ENCODE data around the gene MAGEA10.
"Not testable (repeated sequence)": the region's sequence is repeated elsewhere in the genome, so short reads cannot be mapped to it uniquely, and the experiment has no call there.

MAGEA10 gene

GRCh38 chrX:152151256-152151655, 12.9 kb upstream of the MAGEA10 start:
- Histone ChIP-seq H3K27ac (ENCODE audit: insufficient read depth, low read length, poor library complexity, severe bottlenecking) (no peak overlapping the region), H3K36me3 (ENCODE audit: control insufficient read depth, insufficient read depth, low read length) (no peaks in the 10 kb centered on the region), H3K4me3 (ENCODE audit: insufficient read depth, low read depth, low read length, poor library complexity, severe bottlenecking) (no peak overlapping the region), H3K9me3 (ENCODE audit: control insufficient read depth, low read length) (no peaks in the 10 kb centered on the region), H3K27me3 (replicated peaks; ENCODE audit: control insufficient read depth, insufficient read depth, low read length, poor library complexity, severe bottlenecking) (no peaks in the 10 kb centered on the region), H3K4me1 (ENCODE audit: control insufficient read depth, insufficient read depth, low read length, poor library complexity, severe bottlenecking) (no peaks in the 10 kb centered on the region)
- DNase-seq: no peak

GRCh38 chrX:152149648-152150047, 11.3 kb upstream of the MAGEA10 start:
- Histone ChIP-seq H3K27ac (ENCODE audit: insufficient read depth, low read length, poor library complexity, severe bottlenecking) (no peak overlapping the region), H3K27me3 (replicated peaks; ENCODE audit: control insufficient read depth, insufficient read depth, low read length, poor library complexity, severe bottlenecking) (no peaks in the 10 kb centered on the region), H3K4me3 (ENCODE audit: insufficient read depth, low read depth, low read length, poor library complexity, severe bottlenecking) (no peak overlapping the region), H3K4me1 (ENCODE audit: control insufficient read depth, insufficient read depth, low read length, poor library complexity, severe bottlenecking) (no peaks in the 10 kb centered on the region), H3K36me3 (ENCODE audit: control insufficient read depth, insufficient read depth, low read length) (no peaks in the 10 kb centered on the region), H3K9me3 (ENCODE audit: control insufficient read depth, low read length) (no peaks in the 10 kb centered on the region)
- no peak for DNase-seq

- Histone ChIP-seq H3K36me3 (ENCODE audit: control insufficient read depth, insufficient read depth, low read length) (no peaks in the 10 kb centered on the region), H3K27me3 (replicated peaks; ENCODE audit: control insufficient read depth, insufficient read depth, low read length, poor library complexity, severe bottlenecking) (no peaks in the 10 kb centered on the region), H3K9me3 (ENCODE audit: control insufficient read depth, low read length) (no peaks in the 10 kb centered on the region), H3K4me3 (ENCODE audit: insufficient read depth, low read depth, low read length, poor library complexity, severe bottlenecking) (no peak overlapping the region), H3K27ac (ENCODE audit: insufficient read depth, low read length, poor library complexity, severe bottlenecking) (no peak overlapping the region), H3K4me1 (ENCODE audit: control insufficient read depth, insufficient read depth, low read length, poor library complexity, severe bottlenecking) (no peaks in the 10 kb centered on the region)
- DNase-seq: no peak
These were observed 1.2 kb upstream of the MAGEA10 start for GRCh38 chrX:152139589-152139988.

- Histone ChIP-seq H3K4me1 (ENCODE audit: control insufficient read depth, insufficient read depth, low read length, poor library complexity, severe bottlenecking) (no peaks in the 10 kb centered on the region), H3K27ac (ENCODE audit: insufficient read depth, low read length, poor library complexity, severe bottlenecking) (no peak overlapping the region), H3K36me3 (ENCODE audit: control insufficient read depth, insufficient read depth, low read length) (no peaks in the 10 kb centered on the region), H3K9me3 (ENCODE audit: control insufficient read depth, low read length) (no peaks in the 10 kb centered on the region), H3K27me3 (replicated peaks; ENCODE audit: control insufficient read depth, insufficient read depth, low read length, poor library complexity, severe bottlenecking) (no peaks in the 10 kb centered on the region), H3K4me3 (ENCODE audit: insufficient read depth, low read depth, low read length, poor library complexity, severe bottlenecking) (no peak overlapping the region)
- no peak for DNase-seq
These were observed 498 bp downstream of the MAGEA10 start for GRCh38 chrX:152137771-152138387.

- H3K4me1 ChIP-seq (ENCODE audit: control insufficient read depth, insufficient read depth, low read length, poor library complexity, severe bottlenecking): no peaks in the 10 kb centered on the region
- no peaks in the 10 kb centered on the region for H3K36me3 ChIP-seq (ENCODE audit: control insufficient read depth, insufficient read depth, low read length)
- H3K27me3 ChIP-seq (replicated peaks; ENCODE audit: control insufficient read depth, insufficient read depth, low read length, poor library complexity, severe bottlenecking): no peaks in the 10 kb centered on the region
- H3K9me3 ChIP-seq (ENCODE audit: control insufficient read depth, low read length): no peaks in the 10 kb centered on the region
- H3K27ac ChIP-seq (ENCODE audit: insufficient read depth, low read length, poor library complexity, severe bottlenecking): no peak overlapping the region
- DNase-seq: no peak
- H3K4me3 ChIP-seq (ENCODE audit: insufficient read depth, low read depth, low read length, poor library complexity, severe bottlenecking): no peak overlapping the region
These were observed 2.1 kb downstream of the MAGEA10 start for GRCh38 chrX:152136312-152136711.

- no peaks in the 10 kb centered on the region for H3K27me3 ChIP-seq (replicated peaks; ENCODE audit: control insufficient read depth, insufficient read depth, low read length, poor library complexity, severe bottlenecking)
- no peak for DNase-seq
- H3K27ac ChIP-seq (ENCODE audit: insufficient read depth, low read length, poor library complexity, severe bottlenecking): no peak overlapping the region
- H3K9me3 ChIP-seq (ENCODE audit: control insufficient read depth, low read length): no peaks in the 10 kb centered on the region
- H3K36me3 ChIP-seq (ENCODE audit: control insufficient read depth, insufficient read depth, low read length): no peaks in the 10 kb centered on the region
- H3K4me1 ChIP-seq (ENCODE audit: control insufficient read depth, insufficient read depth, low read length, poor library complexity, severe bottlenecking): no peaks in the 10 kb centered on the region
- H3K4me3 ChIP-seq (ENCODE audit: insufficient read depth, low read depth, low read length, poor library complexity, severe bottlenecking): no peak overlapping the region
These were observed 6.9 kb downstream of the MAGEA10 start for GRCh38 chrX:152131525-152131924.

- not testable (repeated sequence) for DNase-seq; H3K4me3 ChIP-seq (ENCODE audit: insufficient read depth, low read depth, low read length, poor library complexity, severe bottlenecking); H3K36me3 ChIP-seq (ENCODE audit: control insufficient read depth, insufficient read depth, low read length)
These were observed 9.1 kb downstream of the MAGEA10 start for GRCh38 chrX:152129069-152129844.

GRCh38 chrX:152117305-152117704, 21.1 kb downstream of the MAGEA10 start:
- Histone ChIP-seq H3K36me3 (ENCODE audit: control insufficient read depth, insufficient read depth, low read length) (no peaks in the 10 kb centered on the region), H3K9me3 (ENCODE audit: control insufficient read depth, low read length) (no peaks in the 10 kb centered on the region), H3K27ac (ENCODE audit: insufficient read depth, low read length, poor library complexity, severe bottlenecking) (no peak overlapping the region), H3K4me3 (ENCODE audit: insufficient read depth, low read depth, low read length, poor library complexity, severe bottlenecking) (no peak overlapping the region), H3K27me3 (replicated peaks; ENCODE audit: control insufficient read depth, insufficient read depth, low read length, poor library complexity, severe bottlenecking) (no peaks in the 10 kb centered on the region), H3K4me1 (ENCODE audit: control insufficient read depth, insufficient read depth, low read length, poor library complexity, severe bottlenecking) (no peaks in the 10 kb centered on the region)
- DNase-seq: no peak

More at GRCh38 chrX:152129069-152129844, 9.1 kb downstream of the MAGEA10 start:
- not testable (repeated sequence) for H3K27ac ChIP-seq (ENCODE audit: insufficient read depth, low read length, poor library complexity, severe bottlenecking); H3K4me1 ChIP-seq (ENCODE audit: control insufficient read depth, insufficient read depth, low read length, poor library complexity, severe bottlenecking); H3K27me3 ChIP-seq (replicated peaks; ENCODE audit: control insufficient read depth, insufficient read depth, low read length, poor library complexity, severe bottlenecking); H3K9me3 ChIP-seq (ENCODE audit: control insufficient read depth, low read length)

GRCh38 chrX:152108527-152108926, 29.9 kb downstream of the MAGEA10 start:
- no peaks in the 10 kb centered on the region for H3K36me3 ChIP-seq (ENCODE audit: control insufficient read depth, insufficient read depth, low read length)
- H3K27me3 ChIP-seq (replicated peaks; ENCODE audit: control insufficient read depth, insufficient read depth, low read length, poor library complexity, severe bottlenecking): no peaks in the 10 kb centered on the region
- no peak overlapping the region for H3K4me3 ChIP-seq (ENCODE audit: insufficient read depth, low read depth, low read length, poor library complexity, severe bottlenecking)
- no peak overlapping the region for H3K27ac ChIP-seq (ENCODE audit: insufficient read depth, low read length, poor library complexity, severe bottlenecking)
- DNase-seq: no peak
- H3K4me1 ChIP-seq (ENCODE audit: control insufficient read depth, insufficient read depth, low read length, poor library complexity, severe bottlenecking): no peaks in the 10 kb centered on the region
- H3K9me3 ChIP-seq (ENCODE audit: control insufficient read depth, low read length): no peaks in the 10 kb centered on the region

GRCh38 chrX:152103866-152104265, 34.5 kb downstream of the MAGEA10 start:
- Histone ChIP-seq H3K4me1 (ENCODE audit: control insufficient read depth, insufficient read depth, low read length, poor library complexity, severe bottlenecking) (no peaks in the 10 kb centered on the region), H3K9me3 (ENCODE audit: control insufficient read depth, low read length) (no peaks in the 10 kb centered on the region), H3K27ac (ENCODE audit: insufficient read depth, low read length, poor library complexity, severe bottlenecking) (no peak overlapping the region), H3K27me3 (replicated peaks; ENCODE audit: control insufficient read depth, insufficient read depth, low read length, poor library complexity, severe bottlenecking) (no peaks in the 10 kb centered on the region), H3K4me3 (ENCODE audit: insufficient read depth, low read depth, low read length, poor library complexity, severe bottlenecking) (no peak overlapping the region), H3K36me3 (ENCODE audit: control insufficient read depth, insufficient read depth, low read length) (no peaks in the 10 kb centered on the region)
- no peak for DNase-seq
